ENCODE measurements around the gene SPRED3. TPM values are rescaled to one million over a fixed set of nuclear protein-coding genes. Genes with fewer than 3 reads are reported as not detected.

Gene SPRED3
- total RNA-seq, 1 experiment from 2014 or later = 3.5 TPM

- Mint-ChIP-seq H3K9me3 (ENCODE audit: unreplicated experiment) (no peaks in the 10 kb centered on the region), H3K27ac (ENCODE audit: unreplicated experiment) (no peak overlapping the region), H3K27me3 (ENCODE audit: insufficient read depth, unreplicated experiment) (no peaks in the 10 kb centered on the region), H3K4me3 (ENCODE audit: unreplicated experiment) (no peak overlapping the region), H3K36me3 (ENCODE audit: insufficient read depth, unreplicated experiment) (peaks cover 13% of the 10 kb centered on the region), H3K4me1 (ENCODE audit: low read depth, unreplicated experiment) (peaks cover 23% of the 10 kb centered on the region)
- no peaks in the 10 kb centered on the region for H3K9me3 ChIP-seq
- H3K4me1 ChIP-seq = peaks cover 20% of the 10 kb centered on the region
- no peak overlapping the region for H3K4me3 ChIP-seq (ENCODE audit: low read depth, low read length)
- no TSS peak for BruUV-seq (replicated peaks)
- TF ChIP-seq CTCF (IDR thresholded peaks at IDR 0.05; ENCODE audit: insufficient read depth in 1 of 2, low read depth in 1 of 2, low read length in 1 of 2, severe bottlenecking in 1 of 2, unreplicated experiment in 1 of 2) = no peak
- CTCF ChIA-PET = no interaction called here
- H3K27me3 ChIP-seq (replicated peaks; ENCODE audit: control insufficient read depth, insufficient read depth, low read length) = no peaks in the 10 kb centered on the region
- intact Hi-C loops (cut with micrococcal nuclease; ENCODE audit: unreplicated experiment) = no loop called here
- DNase-seq = no peak
- POLR2A ChIA-PET = interaction anchor here (0.6 kb wide), 1 partner anchor 639 kb away, joined by 5 read pairs; no protein-coding TSS in a partner anchor
- H3K36me3 ChIP-seq (ENCODE audit: control insufficient read depth, insufficient read depth, low read length) = no peaks in the 10 kb centered on the region
Observed at GRCh38 chr19:38391911-38392464, 3.5 kb downstream of the SPRED3 start.

- intact Hi-C loops (cut with micrococcal nuclease; ENCODE audit: unreplicated experiment) = no loop called here
- Mint-ChIP-seq H3K27ac (ENCODE audit: unreplicated experiment) (peak overlapping the region; percentile 2), H3K4me1 (ENCODE audit: low read depth, unreplicated experiment) (peaks cover 16% of the 10 kb centered on the region), H3K27me3 (ENCODE audit: insufficient read depth, unreplicated experiment) (no peaks in the 10 kb centered on the region), H3K36me3 (ENCODE audit: insufficient read depth, unreplicated experiment) (peaks cover 6% of the 10 kb centered on the region), H3K4me3 (ENCODE audit: unreplicated experiment) (no peak overlapping the region), H3K9me3 (ENCODE audit: unreplicated experiment) (no peaks in the 10 kb centered on the region)
- peak in 1 of 2 experiments; percentile 64 for DNase-seq
- no peaks in the 10 kb centered on the region for H3K9me3 ChIP-seq
- H3K4me3 ChIP-seq (ENCODE audit: low read depth, low read length) = no peak overlapping the region
- no TSS peak for BruUV-seq (replicated peaks)
- peaks cover 17% of the 10 kb centered on the region for H3K4me1 ChIP-seq
- ChIA-PET POLR2A (interaction anchor here (0.6 kb wide), 1 partner anchor 639 kb away, joined by 5 read pairs; no protein-coding TSS in a partner anchor), CTCF (no interaction called here)
- no peaks in the 10 kb centered on the region for H3K36me3 ChIP-seq (ENCODE audit: control insufficient read depth, insufficient read depth, low read length)
- TF ChIP-seq CTCF (IDR thresholded peaks at IDR 0.05; ENCODE audit: insufficient read depth in 1 of 2, low read depth in 1 of 2, low read length in 1 of 2, severe bottlenecking in 1 of 2, unreplicated experiment in 1 of 2) = no peak
- H3K27me3 ChIP-seq (replicated peaks; ENCODE audit: control insufficient read depth, insufficient read depth, low read length) = no peaks in the 10 kb centered on the region
Observed at GRCh38 chr19:38392707-38393308, 4.3 kb downstream of the SPRED3 start.

- peaks cover 2% of the 10 kb centered on the region for H3K27me3 Mint-ChIP-seq (ENCODE audit: insufficient read depth, unreplicated experiment)
- intact Hi-C loops (cut with micrococcal nuclease; ENCODE audit: unreplicated experiment) = no loop called here
- H3K27ac Mint-ChIP-seq (ENCODE audit: unreplicated experiment) = no peak overlapping the region
- peaks cover 7% of the 10 kb centered on the region for H3K36me3 Mint-ChIP-seq (ENCODE audit: insufficient read depth, unreplicated experiment)
- DNase-seq = no peak
- H3K9me3 Mint-ChIP-seq (ENCODE audit: unreplicated experiment) = no peaks in the 10 kb centered on the region
- POLR2A ChIA-PET = interaction anchor here (0.5 kb wide), 1 partner anchor 8 kb away, joined by 3 read pairs; no protein-coding TSS in a partner anchor
- peaks cover 16% of the 10 kb centered on the region for H3K4me1 Mint-ChIP-seq (ENCODE audit: low read depth, unreplicated experiment)
- Histone ChIP-seq H3K4me1 (peaks cover 12% of the 10 kb centered on the region), H3K27me3 (replicated peaks; ENCODE audit: control insufficient read depth, insufficient read depth, low read length) (no peaks in the 10 kb centered on the region), H3K4me3 (ENCODE audit: low read depth, low read length) (no peak overlapping the region), H3K36me3 (ENCODE audit: control insufficient read depth, insufficient read depth, low read length) (no peaks in the 10 kb centered on the region), H3K9me3 (no peaks in the 10 kb centered on the region)
- CTCF ChIA-PET = interaction anchor here (1.1 kb wide), 1 partner anchor 10 kb away, joined by 3 read pairs; no protein-coding TSS in a partner anchor
- TF ChIP-seq CTCF (IDR thresholded peaks at IDR 0.05; ENCODE audit: insufficient read depth in 1 of 2, low read depth in 1 of 2, low read length in 1 of 2, severe bottlenecking in 1 of 2, unreplicated experiment in 1 of 2) = no peak
- H3K4me3 Mint-ChIP-seq (ENCODE audit: unreplicated experiment) = no peak overlapping the region
- no TSS peak for BruUV-seq (replicated peaks)
Observed at GRCh38 chr19:38394488-38394887, 6.0 kb downstream of the SPRED3 start.
